Endometrium (tissue), 2 donors: ENCODE results near the gene ARHGAP15.

ENCODE experiments used
- FAIRE-seq: peaks from 2 replicates; lab custom pipeline; 2012; peaks lifted over from hg19 to GRCh38; lab: Jason Lieb, UNC
- donor health status: control.
- donor health status: control.

Gene ARHGAP15

GRCh38 chr2:143171817-143172216 is 42.6 kb downstream of the ARHGAP15 start:
- no peak for FAIRE-seq

- FAIRE-seq: no peak
These were observed 46.2 kb downstream of the ARHGAP15 start for GRCh38 chr2:143175438-143175837.

- no peak for FAIRE-seq
These were observed 47.4 kb downstream of the ARHGAP15 start for GRCh38 chr2:143176606-143177005.

- FAIRE-seq: peak; percentile 59
These were observed 48.0 kb downstream of the ARHGAP15 start for GRCh38 chr2:143177096-143177786.

GRCh38 chr2:143181494-143181893 is 52.3 kb downstream of the ARHGAP15 start:
- FAIRE-seq: no peak

GRCh38 chr2:143182649-143183048 is 53.4 kb downstream of the ARHGAP15 start:
- no peak for FAIRE-seq

- FAIRE-seq: no peak
These were observed 54.7 kb downstream of the ARHGAP15 start for GRCh38 chr2:143183804-143184463.

- no peak for FAIRE-seq
These were observed 57.7 kb downstream of the ARHGAP15 start for GRCh38 chr2:143186876-143187275.

- FAIRE-seq: no peak
These were observed 61.2 kb downstream of the ARHGAP15 start for GRCh38 chr2:143190431-143190830.

GRCh38 chr2:143192106-143192505 is 62.9 kb downstream of the ARHGAP15 start:
- no peak for FAIRE-seq

- FAIRE-seq: no peak
These were observed 63.5 kb downstream of the ARHGAP15 start for GRCh38 chr2:143192716-143193115.

- no peak for FAIRE-seq
These were observed 63.9 kb downstream of the ARHGAP15 start for GRCh38 chr2:143193121-143193520.

- no peak for FAIRE-seq
These were observed 66.3 kb downstream of the ARHGAP15 start for GRCh38 chr2:143195511-143195910.

- FAIRE-seq: no peak
These were observed 74.8 kb downstream of the ARHGAP15 start for GRCh38 chr2:143204062-143204461.

- FAIRE-seq: no peak
These were observed 76.0 kb downstream of the ARHGAP15 start for GRCh38 chr2:143205106-143205764.

- FAIRE-seq: no peak
These were observed 80.6 kb downstream of the ARHGAP15 start for GRCh38 chr2:143209570-143210445.

GRCh38 chr2:143210446-143210819 is 81.2 kb downstream of the ARHGAP15 start:
- FAIRE-seq: no peak

- FAIRE-seq: no peak
These were observed 88.4 kb downstream of the ARHGAP15 start for GRCh38 chr2:143217512-143218115.

GRCh38 chr2:143218621-143219020 is 89.4 kb downstream of the ARHGAP15 start:
- no peak for FAIRE-seq

GRCh38 chr2:143219266-143219665 is 90.0 kb downstream of the ARHGAP15 start:
- no peak for FAIRE-seq

GRCh38 chr2:143223556-143223955 is 94.3 kb downstream of the ARHGAP15 start:
- no peak for FAIRE-seq

GRCh38 chr2:143225931-143226330 is 96.7 kb downstream of the ARHGAP15 start:
- FAIRE-seq: no peak
